HepG2 (cell line): Measurements from ENCODE around the gene QSER1.

ENCODE experiments used
- BCL3 ChIP-seq: sonication (generic); formaldehyde crosslinking; IDR thresholded peaks from 2 replicates; pipeline ENCODE4 v1.5.1; 2020; ENCODE audit warnings: mild to moderate bottlenecking, missing genetic modification reagents, moderate library complexity
- LBX2 ChIP-seq: sonication (generic); formaldehyde crosslinking; IDR thresholded peaks from 2 replicates; pipeline ENCODE4 v1.5.0; 2020; ENCODE audit warnings: missing genetic modification reagents, mild to moderate bottlenecking, borderline replicate concordance

- TF ChIP-seq LBX2 (CRISPR knock-in tag) (no peak), BCL3 (CRISPR knock-in tag) (no peak)
Observed at GRCh38 chr11:32990481-32990880, 97.9 kb downstream of the QSER1 start.
